Measurements from ENCODE around the gene DMWD.
"Not testable (repeated sequence)": the region's sequence is repeated elsewhere in the genome, so short reads cannot be mapped to it uniquely, and the experiment has no call there.

DMWD gene

DNA sequence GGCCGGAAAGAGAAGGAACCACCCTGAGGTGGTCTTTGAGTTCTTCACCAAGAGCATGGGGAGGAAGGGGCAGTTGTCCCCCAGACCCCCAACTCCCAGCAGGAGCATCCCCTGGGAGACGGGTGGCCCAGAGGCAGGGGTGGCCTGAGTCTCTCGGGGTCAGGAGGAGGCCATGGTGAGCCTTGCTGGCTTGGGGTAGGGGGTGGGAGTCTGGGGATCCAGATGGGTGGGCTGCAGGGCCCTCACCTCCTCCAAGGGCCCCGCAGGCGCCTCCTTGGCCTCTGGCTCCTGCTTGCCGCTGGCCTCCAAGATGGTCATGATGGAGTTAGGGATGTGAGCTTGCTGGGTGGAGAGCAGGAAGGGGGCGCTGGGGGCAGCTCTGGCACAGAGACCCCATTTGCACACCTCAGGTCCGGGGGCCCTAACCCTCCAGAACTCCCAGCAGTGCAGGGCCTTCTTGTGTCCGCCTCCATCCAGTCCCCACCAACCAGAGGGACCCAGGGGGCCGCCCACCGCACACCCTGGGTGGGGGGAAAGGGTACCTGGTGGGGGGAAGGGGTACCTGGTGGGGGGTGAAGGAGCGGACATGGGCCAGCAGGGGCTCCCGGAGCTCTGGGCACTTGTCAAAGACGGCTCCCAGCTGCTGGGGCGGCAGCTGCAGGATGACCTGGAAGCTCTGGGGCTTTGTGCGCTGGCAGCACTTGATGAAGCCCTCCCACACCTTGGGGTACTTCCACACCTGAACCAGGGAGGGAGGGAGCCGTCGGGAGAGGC, 23.8 kb upstream of the DMWD start:
- DNase-seq (ENCODE audit: low read depth in 3 of 3), result no peak

DNA sequence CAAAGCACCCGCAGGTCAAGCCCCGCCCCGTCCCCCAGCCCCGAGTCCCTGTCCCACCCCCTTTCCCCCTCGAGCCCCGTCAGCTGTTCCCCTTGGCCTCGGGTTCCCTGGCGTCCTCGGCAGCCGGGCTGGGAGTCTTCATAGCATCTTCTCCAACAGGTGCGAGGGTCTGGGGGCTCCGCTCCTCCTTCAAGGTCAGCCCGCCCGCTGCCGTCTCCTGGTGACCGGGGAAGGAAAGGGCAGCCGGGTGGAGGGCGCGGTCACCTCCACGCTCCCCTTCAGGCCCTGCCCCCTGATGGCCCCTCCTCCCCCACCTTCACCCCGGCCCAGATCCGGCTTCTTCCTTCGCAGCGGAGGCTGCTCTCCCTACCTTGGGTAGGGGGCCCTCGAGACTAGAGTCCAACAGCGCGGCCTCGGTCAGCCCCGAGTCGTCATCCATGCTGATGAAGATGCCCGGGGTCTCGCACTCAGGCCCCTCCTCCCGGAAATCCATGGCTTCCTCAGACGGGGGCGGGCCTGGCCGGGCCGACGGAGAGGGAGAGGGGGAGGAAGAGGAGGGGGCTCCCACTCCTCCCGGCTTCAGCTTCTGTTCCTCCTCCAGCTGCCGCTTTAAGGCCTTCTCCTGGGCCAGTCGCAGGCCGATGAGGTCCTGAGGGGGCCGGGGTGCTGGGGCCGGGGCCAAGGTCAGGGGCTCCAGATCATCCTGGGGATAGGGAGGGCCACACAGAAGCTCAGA, 23.0 kb upstream of the DMWD start:
- no peak for DNase-seq (ENCODE audit: low read depth in 3 of 3)

- DNase-seq (ENCODE audit: low read depth in 3 of 3), result no peak
Observed at GRCh38 chr19:45814851-45815480, 22.3 kb upstream of the DMWD start, which contains the start of gene RSPH6A. TSS of gene RSPH6A (minus strand) at chr19:45815308. CDS start at chr19:45815176, 132 bp downstream.

- DNase-seq (ENCODE audit: low read depth in 3 of 3), result no peak
Observed at GRCh38 chr19:45814166-45814780, 21.6 kb upstream of the DMWD start.

GRCh38 chr19:45812297-45812696, 19.7 kb upstream of the DMWD start:
- DNase-seq (ENCODE audit: low read depth in 3 of 3), result no peak

- no peak for DNase-seq (ENCODE audit: low read depth in 3 of 3)
Observed at GRCh38 chr19:45809643-45810159, 17.1 kb upstream of the DMWD start.

DNA sequence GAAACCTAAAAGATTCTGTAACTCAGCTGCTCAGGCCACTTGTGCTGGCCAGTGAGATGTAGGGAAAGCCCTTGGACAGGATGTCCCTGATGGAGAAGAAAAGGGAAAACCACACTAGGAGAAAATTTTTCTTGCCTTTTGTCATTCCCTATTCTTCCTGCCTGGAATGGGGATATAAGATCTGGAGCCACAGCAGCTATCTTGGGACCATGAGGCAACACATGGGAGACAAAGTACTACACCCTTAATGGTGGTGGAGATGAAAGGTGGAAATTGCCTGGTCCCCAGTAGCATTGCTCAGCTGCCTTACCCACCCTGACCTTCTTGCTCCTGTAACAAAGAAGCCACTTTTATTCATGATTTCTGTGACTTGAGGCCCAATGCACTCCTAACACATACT, 13.1 kb upstream of the DMWD start:
- no peak for DNase-seq (ENCODE audit: low read depth in 3 of 3)

- no peak for DNase-seq (ENCODE audit: low read depth in 3 of 3)
Observed at GRCh38 chr19:45804959-45805230, 12.2 kb upstream of the DMWD start.

DNA sequence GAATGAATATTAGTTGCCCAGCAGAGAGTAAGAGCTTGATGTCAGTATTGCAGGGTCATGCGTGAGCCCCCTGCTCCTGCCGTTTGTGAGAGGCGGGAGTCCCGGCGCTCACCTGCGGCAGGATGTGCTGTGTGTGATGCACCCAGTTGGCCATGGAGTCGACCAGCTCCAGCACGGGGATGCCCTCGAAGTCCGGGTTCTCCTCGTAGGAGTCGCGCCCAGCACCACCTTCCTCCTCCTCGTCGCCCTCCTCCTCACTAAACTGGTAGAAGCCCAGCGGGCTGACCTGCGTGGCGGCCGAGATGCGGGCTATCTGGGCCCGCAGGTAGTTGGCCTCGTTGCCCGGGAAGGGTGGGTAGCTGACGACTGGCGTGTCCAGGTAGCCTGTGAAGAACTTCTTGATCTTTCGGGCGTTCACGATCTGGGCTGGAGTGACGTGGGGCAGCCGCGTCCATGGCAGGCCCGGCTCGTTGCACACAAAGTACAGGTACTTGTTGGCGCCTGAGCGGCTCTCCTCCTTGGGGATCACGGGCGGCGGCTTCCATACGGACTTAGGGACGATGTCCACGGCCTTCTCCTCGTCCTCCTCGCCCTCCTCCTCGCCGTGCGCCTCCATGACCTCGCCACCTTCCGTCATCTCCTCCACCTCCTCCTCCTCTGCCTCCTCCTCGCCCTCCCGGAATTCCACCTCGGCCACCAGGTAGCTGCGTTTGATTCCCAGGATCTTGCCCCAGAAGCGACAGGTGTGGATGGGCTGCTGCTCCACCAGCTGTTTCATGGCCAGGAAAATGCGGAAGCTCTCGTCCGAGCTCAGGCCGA, 11.7 kb upstream of the DMWD start:
- no peak for DNase-seq (ENCODE audit: low read depth in 3 of 3)

- DNase-seq (ENCODE audit: low read depth in 3 of 3), result no peak
Observed at GRCh38 chr19:45801603-45802175, 9.0 kb upstream of the DMWD start.

GRCh38 chr19:45800070-45800553, 7.5 kb upstream of the DMWD start:
- no peak for DNase-seq (ENCODE audit: low read depth in 3 of 3)

DNA sequence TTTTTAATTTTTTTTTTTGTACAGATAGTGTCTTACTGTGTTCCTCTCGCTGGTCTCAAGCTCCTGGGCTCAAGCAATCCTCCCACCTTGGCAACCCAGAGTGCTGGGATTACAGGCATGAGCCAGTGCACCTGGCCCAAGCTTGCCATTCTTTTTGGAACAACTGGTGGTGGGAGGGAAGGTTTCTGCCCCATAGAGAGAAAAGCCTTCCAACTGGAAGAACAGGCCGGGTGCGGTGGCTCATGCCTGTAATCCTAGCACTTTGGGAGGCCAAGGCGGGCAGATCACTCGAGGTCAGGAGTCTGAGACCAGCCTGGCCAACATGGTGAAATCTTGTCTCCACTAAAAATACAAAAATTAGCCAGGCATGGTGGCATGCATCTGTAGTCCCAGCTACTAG, 6.9 kb upstream of the DMWD start:
- DNase-seq (ENCODE audit: low read depth in 3 of 3), result not testable (repeated sequence)

- DNase-seq (ENCODE audit: low read depth in 3 of 3), result peak in 2 of 3 experiments; percentile 34 to 55
Observed at GRCh38 chr19:45798995-45799517, 6.4 kb upstream of the DMWD start.

- no peak for DNase-seq (ENCODE audit: low read depth in 3 of 3)
Observed at GRCh38 chr19:45794627-45795026, 2.0 kb upstream of the DMWD start.

DNA sequence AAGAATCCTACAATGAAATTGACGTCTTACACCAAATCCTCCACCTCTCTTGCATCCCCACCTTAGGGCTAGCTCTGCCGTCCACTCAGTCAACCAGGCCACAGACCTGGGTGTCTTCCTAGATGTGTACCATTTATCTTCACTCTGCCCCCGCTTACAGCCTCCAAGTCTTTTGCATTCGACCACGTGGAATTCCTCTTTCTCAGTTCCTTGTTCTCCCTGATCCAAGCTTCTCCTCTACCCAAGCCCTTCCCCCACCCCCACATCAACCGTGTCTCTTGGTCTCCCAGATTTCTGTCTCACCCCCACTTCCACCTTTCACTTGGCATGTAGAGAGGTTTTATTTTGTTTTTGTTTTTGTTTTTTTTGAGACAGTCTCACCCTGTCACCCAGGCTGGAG, 1.2 kb upstream of the DMWD start:
- no peak for DNase-seq (ENCODE audit: low read depth in 3 of 3)

DNA sequence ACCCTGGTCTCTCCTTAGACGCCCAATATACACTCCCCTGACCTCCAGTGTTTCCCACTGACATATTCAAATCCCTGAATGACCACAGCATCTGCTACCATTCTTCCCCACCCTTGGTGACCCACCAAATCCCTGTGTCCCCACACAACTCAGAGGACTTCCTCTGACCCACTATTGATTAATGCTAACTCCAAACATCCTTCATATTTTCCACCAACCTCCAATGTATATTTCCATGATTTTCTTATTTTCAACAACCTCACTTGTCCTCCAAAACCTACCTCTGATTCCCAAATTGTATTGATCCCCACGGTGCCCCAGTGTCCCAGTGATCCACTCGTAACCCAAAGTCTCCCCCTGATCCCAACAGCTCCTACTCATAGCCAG, 526 bp upstream of the DMWD start:
- no peak for DNase-seq (ENCODE audit: low read depth in 3 of 3)

- no peak for DNase-seq (ENCODE audit: low read depth in 3 of 3)
Observed at GRCh38 chr19:45791744-45792469, 738 bp downstream of the DMWD start.

DNA sequence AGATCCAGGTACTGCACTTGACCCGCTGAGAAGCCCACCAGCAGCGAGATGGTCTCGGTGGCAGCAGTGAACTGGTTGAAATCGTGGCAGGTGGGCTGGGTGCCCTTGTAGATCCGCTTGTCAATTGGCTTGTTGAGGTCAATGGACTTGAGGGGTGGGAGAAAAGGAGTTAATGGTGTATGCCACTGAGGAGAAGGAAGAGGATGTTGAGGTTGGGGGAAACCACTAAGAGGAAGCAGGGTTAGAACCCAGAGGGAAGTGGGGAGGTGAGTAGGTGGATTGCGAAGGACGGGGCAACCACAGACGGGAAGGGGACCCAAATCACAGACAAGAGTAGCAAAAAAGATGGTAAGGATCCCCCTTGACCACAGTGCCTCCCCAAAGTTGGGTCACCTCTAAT, 1.7 kb downstream of the DMWD start:
- no peak for DNase-seq (ENCODE audit: low read depth in 3 of 3)

GRCh38 chr19:45789035-45789786, 3.4 kb downstream of the DMWD start:
- DNase-seq (ENCODE audit: low read depth in 3 of 3), result no peak

Measured in stimulated activated CD4-positive, alpha-beta T cell treated with anti-CD3 and anti-CD28 coated beads, TNF-alpha, amount 100 ng/mL, for 24 hours (primary cell).